HepG2 (cell line): ENCODE measurements around the gene HMGN4. TPM values are rescaled to one million over a fixed set of nuclear protein-coding genes. Genes with fewer than 3 reads are reported as not detected.
A peak's percentile ranks its signal among the peaks of the same experiment; 100 is the strongest.

Source experiments
- DMAP1 ChIP-seq: IDR thresholded peaks from 2 replicates; pipeline ENCODE4 v1.6.1; 2016
- FIP1L1 ChIP-seq: fragments of 200-400 bp; formaldehyde crosslinking; IDR thresholded peaks from 2 replicates; pipeline ENCODE4 v1.6.1; 2018; ENCODE audit warnings: low read depth, mild to moderate bottlenecking, low read length, moderate library complexity, borderline replicate concordance; ENCODE audit not compliant: insufficient read depth
- GLI4 ChIP-seq: sonication (generic); formaldehyde crosslinking; IDR thresholded peaks from 2 replicates; pipeline ENCODE4 v1.5.1; 2020; ENCODE audit warnings: missing genetic modification reagents, mild to moderate bottlenecking, moderate library complexity, borderline replicate concordance
- HIVEP1 ChIP-seq: sonication (generic); formaldehyde crosslinking; IDR thresholded peaks from 2 replicates; pipeline ENCODE4 v1.4.0; 2020; ENCODE audit warnings: mild to moderate bottlenecking, missing genetic modification reagents
- IRF1 ChIP-seq: sonication (generic); formaldehyde crosslinking; IDR thresholded peaks from 2 replicates; pipeline ENCODE4 v1.4.0; 2020; ENCODE audit warnings: low read depth, mild to moderate bottlenecking, missing genetic modification reagents
- MTA3 ChIP-seq: sonication (generic); formaldehyde crosslinking; IDR thresholded peaks from 2 replicates; pipeline ENCODE4 v1.4.0; 2020; ENCODE audit warnings: missing genetic modification reagents
- PREB ChIP-seq: sonication (generic); formaldehyde crosslinking; IDR thresholded peaks from 2 replicates; pipeline ENCODE4 v1.4.0; 2020; ENCODE audit warnings: missing genetic modification reagents
- SATB2 ChIP-seq: sonication (generic); formaldehyde crosslinking; IDR thresholded peaks from 2 replicates; pipeline ENCODE4 v1.5.0; 2020; ENCODE audit warnings: missing genetic modification reagents
- SNAPC4 ChIP-seq: sonication (generic); formaldehyde crosslinking; IDR thresholded peaks from 2 replicates; pipeline ENCODE4 v1.4.0; 2020; ENCODE audit warnings: mild to moderate bottlenecking, missing genetic modification reagents
- STAG1 ChIP-seq: sonication (generic); formaldehyde crosslinking; IDR thresholded peaks from 2 replicates; pipeline ENCODE4 v1.4.0; 2020; ENCODE audit warnings: missing genetic modification reagents
- ZBTB34 ChIP-seq: sonication (generic); formaldehyde crosslinking; IDR thresholded peaks from 2 replicates; pipeline ENCODE4 v1.8.0; 2022; ENCODE audit warnings: mild to moderate bottlenecking, missing genetic modification reagents
- ZBTB49 ChIP-seq: sonication (generic); formaldehyde crosslinking; IDR thresholded peaks from 2 replicates; pipeline ENCODE4 v1.4.0; 2020; ENCODE audit warnings: missing genetic modification reagents, borderline replicate concordance
- ZKSCAN5 ChIP-seq: sonication (generic); formaldehyde crosslinking; IDR thresholded peaks from 2 replicates; pipeline ENCODE4 v1.5.1; 2020; ENCODE audit warnings: mild to moderate bottlenecking, missing genetic modification reagents
- ZNF296 ChIP-seq: sonication (generic); formaldehyde crosslinking; conservative IDR thresholded peaks from 2 replicates; pipeline ENCODE4 v1.5.0; 2020; ENCODE audit warnings: mild to moderate bottlenecking, missing genetic modification reagents
- ZNF367 ChIP-seq: sonication (generic); formaldehyde crosslinking; IDR thresholded peaks from 2 replicates; pipeline ENCODE4 v1.4.0; 2020; ENCODE audit warnings: missing genetic modification reagents, borderline replicate concordance
- ZNF605 ChIP-seq: sonication (generic); formaldehyde crosslinking; IDR thresholded peaks from 2 replicates; pipeline ENCODE4 v1.8.0; 2022; ENCODE audit warnings: mild to moderate bottlenecking, missing genetic modification reagents
- ZNF737 ChIP-seq: sonication (generic); formaldehyde crosslinking; IDR thresholded peaks from 2 replicates; pipeline ENCODE4 v1.5.0; 2020; ENCODE audit warnings: missing genetic modification reagents, mild to moderate bottlenecking, borderline replicate concordance
- ZNF83 ChIP-seq: sonication (generic); formaldehyde crosslinking; IDR thresholded peaks from 2 replicates; pipeline ENCODE4 v1.4.0; 2020; ENCODE audit warnings: missing genetic modification reagents, mild to moderate bottlenecking, borderline replicate concordance
- polyA plus RNA-seq, 8 experiments: library from polyadenylated mRNA; depleted of rRNA in 3 of 8; stranded (reverse) in 7 of 8; unstranded in 1 of 8; fragments of >200 nt; fragmentation: Illumina TruSeq in 4 of 8; extraction: Trizol in 4 of 8; gene quantifications; 2 replicates each; pipeline versions ENCODE4 v1.2.1 to v1.2.3, GENCODE V29; 2011 to 2016; ENCODE audit warnings: low read depth in 4 of 8, missing spikeins in 1 of 8, mixed read lengths in 1 of 8; ENCODE audit not compliant: insufficient read depth in 1 of 8
- total RNA-seq, 5 experiments: library from RNA; depleted of rRNA; stranded (reverse); fragments of >200 nt; fragmentation: Illumina TruSeq; extraction: Trizol; gene quantifications; 2 replicates each; pipeline ENCODE4 v1.2.3, GENCODE V29; 2016; ENCODE audit warnings: low read depth in 1 of 5

Gene HMGN4
- total and polyA plus RNA-seq, 2 of the 13 experiments (the other 11 are each of a cell fraction or from before 2014, with no cell fraction given) = 39.9 to 52.1 TPM

- TF ChIP-seq ZKSCAN5 (CRISPR knock-in tag) = no peak
- peak; percentile 86; the same call in 1 of the 2 replicates for TF ChIP-seq SNAPC4 (CRISPR knock-in tag)
- TF ChIP-seq ZNF367 (CRISPR knock-in tag) = no peak
- TF ChIP-seq ZBTB34 (CRISPR knock-in tag) = peak; percentile 93
- TF ChIP-seq STAG1 = peak; percentile 5; the same call in 1 of the 2 replicates
- TF ChIP-seq ZBTB49 (CRISPR knock-in tag) = no peak
- TF ChIP-seq IRF1 (CRISPR knock-in tag) = peak; percentile 24; the same call in 1 of the 2 replicates
- peak; percentile 65; the same call in 1 of the 2 replicates for TF ChIP-seq ZNF605 (CRISPR knock-in tag)
- TF ChIP-seq ZNF296 (CRISPR knock-in tag) = no peak
- TF ChIP-seq FIP1L1 = no peak
- TF ChIP-seq ZNF737 (CRISPR knock-in tag) = peak; percentile 67; the same call in 1 of the 2 replicates
- TF ChIP-seq ZNF83 (CRISPR knock-in tag) = no peak; the same call in 1 of the 2 replicates
- TF ChIP-seq GLI4 (CRISPR knock-in tag) = no peak
- TF ChIP-seq SATB2 (CRISPR knock-in tag) = peak; percentile 17; the same call in 1 of the 2 replicates
- TF ChIP-seq MTA3 (CRISPR knock-in tag) = no peak
- TF ChIP-seq HIVEP1 (CRISPR knock-in tag) = peak; percentile 82; the same call in 1 of the 2 replicates
- TF ChIP-seq PREB = no peak
- peak; percentile 56 for TF ChIP-seq DMAP1 (CRISPR knock-in tag)
Measured at GRCh38 chr6:26537160-26537845, 863 bp upstream of the HMGN4 start (continued).
